HEK293 (cell line): ENCODE measurements around the gene ATP5F1D.

ENCODE experiments used
- CTCF ChIA-PET: fragments of 350-600 bp; formaldehyde crosslinking; extraction: SDS; loops from one replicate; lab custom pipeline; 2021; ENCODE audit warnings: antibody characterized with exemption; lab: Yijun Ruan, JAX
- POLR2A ChIA-PET: fragments of 300-600 bp; formaldehyde crosslinking; extraction: SDS; loops from one replicate; lab custom pipeline; 2020; ENCODE audit warnings: antibody characterized with exemption, inconsistent platforms; lab: Yijun Ruan, JAX
- H3K27ac ChIP-seq: fragments of 200-500 bp; sonication (Bioruptor generic); 2 replicates; pipeline ENCODE4 v1.5.1; 2014; ENCODE audit warnings: low read depth, low read length, control low read depth, inconsistent platforms; ENCODE audit errors: extremely low read depth
- H3K36me3 ChIP-seq, 2 experiments: fragments of 200-500 bp in 1 of 2; sonication (Bioruptor generic) in 1 of 2; 1 replicate in 1 of 2; 2 replicates in 1 of 2; pipeline ENCODE4 v1.5.1; 2014 to 2017; ENCODE audit warnings: inconsistent platforms in 2 of 2, low read length in 2 of 2; ENCODE audit not compliant: control insufficient read depth in 2 of 2, insufficient read depth in 1 of 2
- H3K4me1 ChIP-seq: fragments of 200-500 bp; sonication (Bioruptor generic); 2 replicates; pipeline ENCODE4 v1.5.1; 2014; ENCODE audit warnings: mild to moderate bottlenecking, low read length, inconsistent platforms; ENCODE audit not compliant: control insufficient read depth, insufficient read depth
- H3K4me3 ChIP-seq: 2 replicates; pipeline ENCODE4 v1.5.1; 2011; ENCODE audit warnings: low read depth, mild to moderate bottlenecking, control low read depth, low read length, moderate library complexity
- H3K9me3 ChIP-seq: fragments of 200-500 bp; sonication (Bioruptor generic); 2 replicates; pipeline ENCODE4 v1.5.1; 2014; ENCODE audit warnings: low read depth, low read length, inconsistent platforms; ENCODE audit not compliant: control insufficient read depth, insufficient read depth
- GLIS2 ChIP-seq: fragments of 450-650 bp; formaldehyde crosslinking; IDR thresholded peaks from 2 replicates; pipeline ENCODE4 v1.5.1; 2016; ENCODE audit warnings: missing biosample characterization, missing genetic modification characterization
- KLF17 ChIP-seq: fragments of 450-650 bp; formaldehyde crosslinking; IDR thresholded peaks from 2 replicates; pipeline ENCODE4 v1.5.1; 2016; ENCODE audit warnings: missing biosample characterization, missing genetic modification characterization
- KLF9 ChIP-seq: fragments of 450-650 bp; formaldehyde crosslinking; IDR thresholded peaks from 2 replicates; pipeline ENCODE4 v1.5.1; 2016; ENCODE audit warnings: missing biosample characterization, missing genetic modification characterization, low read depth
- OSR2 ChIP-seq: fragments of 450-650 bp; formaldehyde crosslinking; IDR thresholded peaks from 2 replicates; pipeline ENCODE4 v1.5.1; 2016; ENCODE audit warnings: missing biosample characterization, missing genetic modification characterization
- REPIN1 ChIP-seq: fragments of 450-650 bp; formaldehyde crosslinking; IDR thresholded peaks from 2 replicates; pipeline ENCODE4 v1.5.1; 2017; ENCODE audit warnings: missing biosample characterization, missing genetic modification characterization, low read depth
- SALL2 ChIP-seq: fragments of 450-650 bp; formaldehyde crosslinking; IDR thresholded peaks from 2 replicates; pipeline ENCODE4 v1.5.0; 2017; ENCODE audit warnings: missing biosample characterization, mild to moderate bottlenecking, missing genetic modification characterization, borderline replicate concordance
- SCRT2 ChIP-seq: fragments of 450-650 bp; formaldehyde crosslinking; IDR thresholded peaks from 2 replicates; pipeline ENCODE4 v1.5.1; 2016; ENCODE audit warnings: missing biosample characterization, missing genetic modification characterization
- SP3 ChIP-seq: fragments of 450-650 bp; formaldehyde crosslinking; IDR thresholded peaks from 2 replicates; pipeline ENCODE4 v1.5.1; 2016; ENCODE audit warnings: missing biosample characterization, missing genetic modification characterization
- TCF7L2 ChIP-seq: IDR thresholded peaks from 2 replicates; pipeline ENCODE4 v1.6.1; 2011; ENCODE audit warnings: low read depth, mild to moderate bottlenecking, inconsistent platforms, low read length, moderate library complexity, borderline replicate concordance
- ZBTB49 ChIP-seq: fragments of 450-650 bp; formaldehyde crosslinking; IDR thresholded peaks from 2 replicates; pipeline ENCODE4 v1.5.1; 2016; ENCODE audit warnings: missing biosample characterization, missing genetic modification characterization, low read depth
- ZBTB8A ChIP-seq: fragments of 450-650 bp; formaldehyde crosslinking; IDR thresholded peaks from 2 replicates; pipeline ENCODE4 v1.5.1; 2016; ENCODE audit warnings: missing biosample characterization, missing genetic modification characterization
- ZEB2 ChIP-seq: fragments of 450-650 bp; formaldehyde crosslinking; IDR thresholded peaks from 2 replicates; pipeline ENCODE4 v1.5.1; 2016; ENCODE audit warnings: missing biosample characterization, missing genetic modification characterization
- ZFHX2 ChIP-seq: fragments of 450-650 bp; formaldehyde crosslinking; conservative IDR thresholded peaks from 2 replicates; pipeline ENCODE4 v1.5.1; 2016; ENCODE audit warnings: missing biosample characterization, missing genetic modification characterization
- ZNF132 ChIP-seq: fragments of 450-650 bp; formaldehyde crosslinking; IDR thresholded peaks from 2 replicates; pipeline ENCODE4 v1.5.1; 2017; ENCODE audit warnings: missing biosample characterization, missing genetic modification characterization, borderline replicate concordance
- ZNF148 ChIP-seq: fragments of 450-650 bp; formaldehyde crosslinking; IDR thresholded peaks from 2 replicates; pipeline ENCODE4 v1.5.0; 2017; ENCODE audit warnings: missing biosample characterization, missing genetic modification characterization, borderline replicate concordance
- ZNF184 ChIP-seq: fragments of 450-650 bp; IDR thresholded peaks from 2 replicates; pipeline ENCODE4 v1.5.1; 2018; ENCODE audit warnings: missing biosample characterization, mild to moderate bottlenecking, missing genetic modification characterization
- ZNF202 ChIP-seq: fragments of 450-650 bp; formaldehyde crosslinking; IDR thresholded peaks from 2 replicates; pipeline ENCODE4 v1.5.1; 2016; ENCODE audit warnings: missing biosample characterization, missing genetic modification characterization, borderline replicate concordance
- ZNF24 ChIP-seq: fragments of 450-650 bp; formaldehyde crosslinking; IDR thresholded peaks from 2 replicates; pipeline ENCODE4 v1.5.1; 2016; ENCODE audit warnings: missing biosample characterization, missing genetic modification characterization
- ZNF548 ChIP-seq: fragments of 450-650 bp; formaldehyde crosslinking; IDR thresholded peaks from 2 replicates; pipeline ENCODE4 v1.5.1; 2016; ENCODE audit warnings: missing biosample characterization, missing genetic modification characterization
- ZNF555 ChIP-seq: fragments of 450-650 bp; formaldehyde crosslinking; conservative IDR thresholded peaks from 2 replicates; pipeline ENCODE4 v1.5.1; 2017; ENCODE audit warnings: missing biosample characterization, mild to moderate bottlenecking, missing genetic modification characterization, inconsistent platforms
- ZNF571 ChIP-seq: fragments of 450-650 bp; formaldehyde crosslinking; IDR thresholded peaks from 2 replicates; pipeline ENCODE4 v1.5.0; 2017; ENCODE audit warnings: missing biosample characterization, missing genetic modification characterization
- ZNF585B ChIP-seq: fragments of 450-650 bp; formaldehyde crosslinking; IDR thresholded peaks from 2 replicates; pipeline ENCODE4 v1.5.1; 2016; ENCODE audit warnings: missing biosample characterization, missing genetic modification characterization
- ZNF600 ChIP-seq: fragments of 450-650 bp; formaldehyde crosslinking; IDR thresholded peaks from 2 replicates; pipeline ENCODE4 v1.5.1; 2016; ENCODE audit warnings: missing biosample characterization, missing genetic modification characterization
- ZNF623 ChIP-seq: fragments of 450-650 bp; formaldehyde crosslinking; IDR thresholded peaks from 2 replicates; pipeline ENCODE4 v1.5.1; 2016; ENCODE audit warnings: missing biosample characterization, missing genetic modification characterization
- ZNF624 ChIP-seq: fragments of 450-650 bp; formaldehyde crosslinking; IDR thresholded peaks from 2 replicates; pipeline ENCODE4 v1.5.1; 2017; ENCODE audit warnings: missing biosample characterization, missing genetic modification characterization
- ZNF658 ChIP-seq: fragments of 450-650 bp; formaldehyde crosslinking; IDR thresholded peaks from 2 replicates; pipeline ENCODE4; 2016; ENCODE audit warnings: missing biosample characterization, missing genetic modification characterization
- ZNF670 ChIP-seq: fragments of 450-650 bp; formaldehyde crosslinking; IDR thresholded peaks from 2 replicates; pipeline ENCODE4 v1.5.1; 2016; ENCODE audit warnings: missing biosample characterization, missing genetic modification characterization, low read depth
- ZNF707 ChIP-seq: fragments of 450-650 bp; formaldehyde crosslinking; IDR thresholded peaks from 2 replicates; pipeline ENCODE4 v1.5.1; 2016; ENCODE audit warnings: missing biosample characterization, missing genetic modification characterization
- ZNF777 ChIP-seq: fragments of 450-650 bp; formaldehyde crosslinking; IDR thresholded peaks from 2 replicates; pipeline ENCODE4 v1.5.1; 2017; ENCODE audit warnings: missing biosample characterization, missing genetic modification characterization, borderline replicate concordance
- ZSCAN16 ChIP-seq: fragments of 450-650 bp; formaldehyde crosslinking; IDR thresholded peaks from 2 replicates; pipeline ENCODE4 v1.5.1; 2016; ENCODE audit warnings: missing biosample characterization, missing genetic modification characterization
- TF ChIP-seq, protein P1 (sequence below): fragments of 450-650 bp; formaldehyde crosslinking; IDR thresholded peaks from 2 replicates; pipeline ENCODE4; 2016; ENCODE audit warnings: missing biosample characterization, missing genetic modification characterization
- TF ChIP-seq, protein P2 (sequence below): fragments of 450-650 bp; IDR thresholded peaks from 2 replicates; pipeline ENCODE4 v1.5.1; 2018; ENCODE audit warnings: missing biosample characterization, mild to moderate bottlenecking, missing genetic modification characterization

ATP5F1D gene

DNA sequence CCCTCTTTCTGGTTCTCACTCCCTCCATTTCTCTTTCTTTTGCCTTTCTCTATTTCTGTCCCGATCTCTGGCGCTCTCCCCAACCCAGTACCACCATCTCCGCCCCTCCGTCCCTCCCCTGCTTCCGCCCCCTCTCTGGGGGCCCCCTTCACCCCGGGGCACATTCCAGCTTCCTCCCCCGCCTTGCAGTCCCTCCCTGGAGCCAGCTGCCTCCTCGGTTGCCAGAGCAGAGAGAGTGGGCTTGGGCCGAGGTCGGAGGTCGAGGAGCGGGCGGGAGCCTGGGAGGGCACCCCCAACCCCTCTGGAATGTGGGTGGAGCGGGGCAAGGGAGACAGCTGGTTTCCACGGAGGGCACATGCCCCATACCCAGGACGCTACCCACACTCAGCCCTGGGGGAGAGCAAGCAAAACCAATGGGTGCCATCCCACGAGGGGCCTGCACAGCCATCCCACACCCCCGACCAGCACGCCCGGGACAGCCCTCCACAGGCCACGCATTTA is 21.1 kb downstream of the ATP5F1D start:
- Histone ChIP-seq H3K27ac (no peak overlapping the region), H3K9me3 (no peaks in the 10 kb centered on the region), H3K4me1 (peaks cover 27% of the 10 kb centered on the region), H3K36me3 (peaks cover 2 to 5% of the 10 kb centered on the region in 2 experiments), H3K4me3 (peak overlapping the region; percentile 6; the same call in 1 of the 2 replicates)
- CTCF ChIA-PET, result interaction anchor here (11.3 kb wide), 1 partner anchor 18 kb away, joined by 299 read pairs; no protein-coding TSS in a partner anchor
- POLR2A ChIA-PET, result interaction anchor here (0.6 to 7.7 kb wide), 4 partner anchors 6 to 1799 kb away, joined by 4 to 407 read pairs (median 22); no protein-coding TSS in a partner anchor
- no peak for TF ChIP-seq SALL2 (tag by site-specific recombination)
- no peak for TF ChIP-seq TCF7L2
- peak; percentile 99 for TF ChIP-seq ZFHX2 (tag by site-specific recombination)
- TF ChIP-seq, protein P1, sequence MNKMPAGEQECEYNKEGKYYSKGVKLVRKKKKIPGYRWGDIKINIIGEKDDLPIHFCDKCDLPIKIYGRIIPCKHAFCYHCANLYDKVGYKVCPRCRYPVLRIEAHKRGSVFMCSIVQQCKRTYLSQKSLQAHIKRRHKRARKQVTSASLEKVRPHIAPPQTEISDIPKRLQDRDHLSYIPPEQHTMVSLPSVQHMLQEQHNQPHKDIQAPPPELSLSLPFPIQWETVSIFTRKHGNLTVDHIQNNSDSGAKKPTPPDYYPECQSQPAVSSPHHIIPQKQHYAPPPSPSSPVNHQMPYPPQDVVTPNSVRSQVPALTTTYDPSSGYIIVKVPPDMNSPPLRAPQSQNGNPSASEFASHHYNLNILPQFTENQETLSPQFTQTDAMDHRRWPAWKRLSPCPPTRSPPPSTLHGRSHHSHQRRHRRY (tag by site-specific recombination), result no peak
- peak; percentile 58; the same call in 1 of the 2 replicates for TF ChIP-seq SP3
- no peak for TF ChIP-seq ZNF670
- TF ChIP-seq ZNF548 (tag by site-specific recombination), result no peak
- no peak for TF ChIP-seq ZNF184 (tag by site-specific recombination)
- no peak for TF ChIP-seq ZNF777 (tag by site-specific recombination)
- no peak for TF ChIP-seq ZNF148 (tag by site-specific recombination)
- peak; percentile 13; the same call in 1 of the 2 replicates for TF ChIP-seq ZBTB8A (tag by site-specific recombination)
- no peak for TF ChIP-seq ZNF202 (tag by site-specific recombination)
- TF ChIP-seq ZNF658 (tag by site-specific recombination), result no peak
- no peak for TF ChIP-seq ZNF623 (tag by site-specific recombination)
- no peak for TF ChIP-seq ZNF555
- no peak for TF ChIP-seq ZNF707
- TF ChIP-seq SCRT2 (tag by site-specific recombination), result no peak
- no peak for TF ChIP-seq ZNF624 (tag by site-specific recombination)
- no peak for TF ChIP-seq REPIN1 (tag by site-specific recombination)
- TF ChIP-seq, protein P2, sequence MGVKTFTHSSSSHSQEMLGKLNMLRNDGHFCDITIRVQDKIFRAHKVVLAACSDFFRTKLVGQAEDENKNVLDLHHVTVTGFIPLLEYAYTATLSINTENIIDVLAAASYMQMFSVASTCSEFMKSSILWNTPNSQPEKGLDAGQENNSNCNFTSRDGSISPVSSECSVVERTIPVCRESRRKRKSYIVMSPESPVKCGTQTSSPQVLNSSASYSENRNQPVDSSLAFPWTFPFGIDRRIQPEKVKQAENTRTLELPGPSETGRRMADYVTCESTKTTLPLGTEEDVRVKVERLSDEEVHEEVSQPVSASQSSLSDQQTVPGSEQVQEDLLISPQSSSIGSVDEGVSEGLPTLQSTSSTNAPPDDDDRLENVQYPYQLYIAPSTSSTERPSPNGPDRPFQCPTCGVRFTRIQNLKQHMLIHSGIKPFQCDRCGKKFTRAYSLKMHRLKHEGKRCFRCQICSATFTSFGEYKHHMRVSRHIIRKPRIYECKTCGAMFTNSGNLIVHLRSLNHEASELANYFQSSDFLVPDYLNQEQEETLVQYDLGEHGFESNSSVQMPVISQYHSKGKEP, result no peak
- peak; percentile 99; the same call in 1 of the 2 replicates for TF ChIP-seq KLF17 (tag by site-specific recombination)
- TF ChIP-seq OSR2 (tag by site-specific recombination), result no peak
- no peak for TF ChIP-seq ZBTB49 (tag by site-specific recombination)
- TF ChIP-seq ZSCAN16, result no peak
- TF ChIP-seq ZNF585B (tag by site-specific recombination), result no peak
- TF ChIP-seq ZEB2 (tag by site-specific recombination), result no peak
- no peak for TF ChIP-seq KLF9 (tag by site-specific recombination)
- no peak for TF ChIP-seq ZNF571 (tag by site-specific recombination)
- no peak for TF ChIP-seq ZNF132 (tag by site-specific recombination)
- no peak; the same call in 1 of the 2 replicates for TF ChIP-seq GLIS2
- TF ChIP-seq ZNF600 (tag by site-specific recombination), result no peak
- no peak for TF ChIP-seq ZNF24 (tag by site-specific recombination)
